Esophagus squamous epithelium (tissue), 5 donors: ENCODE results near the gene GAMT. TPM values are rescaled to one million over a fixed set of nuclear protein-coding genes. Genes with fewer than 3 reads are reported as not detected.

ENCODE experiments used
- DNase-seq: peaks from one replicate; lab custom pipeline; 2025; lab: John Stamatoyannopoulos, UW
- H3K27ac ChIP-seq, 4 donors: fragments of 200-600 bp; sonication (generic); one replicate each; pipeline ENCODE4 v1.5.1; 2016 to 2019; ENCODE audit warnings: mild to moderate bottlenecking in 1 of 4
- H3K27me3 ChIP-seq, 4 donors: fragments of 200-600 bp; sonication (generic); 1 replicate in 3 of 4; 2 replicates in 1 of 4; pipeline versions ENCODE4 v1.5.1 to v1.6.0; 2017 to 2021; ENCODE audit warnings: antibody characterized with exemption in 1 of 4
- H3K36me3 ChIP-seq, 3 donors: fragments of 200-600 bp; sonication (generic); one replicate each; pipeline ENCODE4 v1.5.1; 2016 to 2019
- H3K4me1 ChIP-seq, 3 donors: fragments of 200-600 bp; sonication (generic); one replicate each; pipeline ENCODE4 v1.5.1; 2017 to 2019
- H3K4me3 ChIP-seq, 4 donors: fragments of 200-600 bp; sonication (generic); 1 replicate in 3 of 4; 2 replicates in 1 of 4; pipeline ENCODE4 v1.5.1; 2016 to 2019; ENCODE audit warnings: mild to moderate bottlenecking in 2 of 4, moderate library complexity in 1 of 4
- H3K9me3 ChIP-seq, 3 donors: fragments of 200-600 bp; sonication (generic); one replicate each; pipeline ENCODE4 v1.5.1; 2016 to 2019
- CTCF ChIP-seq, 6 experiments: fragments of 450-650 bp in 4 of 6; fragments of 200-600 bp in 2 of 6; sonication (generic) in 2 of 6; IDR thresholded peaks; one replicate each; pipeline ENCODE4 v1.5.1; 2016 to 2019; ENCODE audit warnings: antibody characterized with exemption in 6 of 6, mild to moderate bottlenecking in 4 of 6, moderate library complexity in 4 of 6
- POLR2A ChIP-seq, 4 donors: fragments of 450-650 bp; IDR thresholded peaks; one replicate each; pipeline ENCODE4 v1.6.1; 2017; ENCODE audit warnings: antibody characterized with exemption in 4 of 4, mild to moderate bottlenecking in 4 of 4, moderate library complexity in 3 of 4
- WGBS, 2 donors: methylation state at CpG; one replicate each; pipeline ENCODE4 v1.1.5; 2018; 5-methylcytosine and 5-hydroxymethylcytosine counted together
- intact Hi-C: fragments of 100-400 bp; cut with DNase I; formaldehyde crosslinking; loops from one replicate; pipeline ENCODE4 v1.15.0; 2022
- total RNA-seq, 4 donors: library from RNA; depleted of rRNA; stranded (reverse); fragments of >200 nt; gene quantifications; one replicate each; pipeline ENCODE4 v1.1.0, GENCODE V29; 2016
- donor health status: DM: yes; HTN: yes; CAD: no.

Gene GAMT
- total RNA-seq, 4 donors from 2014 or later, result 2.4 to 40.0 (median 13.1) TPM

- no peak for DNase-seq
- peaks cover 10 to 36% (median 15%) of the 10 kb centered on the region in 3 donors for H3K36me3 ChIP-seq
- intact Hi-C loops, result no loop called here
- no peaks in the 10 kb centered on the region for H3K27me3 ChIP-seq
- H3K4me1 ChIP-seq, result peaks cover 33 to 55% (median 35%) of the 10 kb centered on the region in 3 donors
- TF ChIP-seq POLR2A (IDR thresholded peaks at IDR 0.05), result no peak
- TF ChIP-seq CTCF (IDR thresholded peaks at IDR 0.05), result no peak
- H3K27ac ChIP-seq, result peak overlapping the region; percentile 86 to 94 (median 92)
- no peaks in the 10 kb centered on the region for H3K9me3 ChIP-seq
- H3K4me3 ChIP-seq, result peak overlapping the region; percentile 77 to 93 (median 80)
- WGBS, 2 donors, result 30 to 33% methylated on average over 15 to 17 of the region's 17 CpGs
Measured at GRCh38 chr19:1384478-1385110, 16.7 kb downstream of the GAMT start.

GRCh38 chr19:1384085-1384462, 17.3 kb downstream of the GAMT start:
- peaks cover 33 to 55% (median 35%) of the 10 kb centered on the region in 3 donors for H3K4me1 ChIP-seq
- H3K4me3 ChIP-seq, result peak overlapping the region; percentile 77 to 93 (median 80)
- peaks cover 5 to 31% (median 10%) of the 10 kb centered on the region in 3 donors for H3K36me3 ChIP-seq
- intact Hi-C loops, result no loop called here
- WGBS, 2 donors, result 8 to 10% methylated on average over 2 to 4 of the region's 23 CpGs
- DNase-seq, result no peak
- H3K27ac ChIP-seq, result peak overlapping the region; percentile 86 to 94 (median 92)
- no peaks in the 10 kb centered on the region for H3K27me3 ChIP-seq
- H3K9me3 ChIP-seq, result no peaks in the 10 kb centered on the region
- no peak for TF ChIP-seq CTCF (IDR thresholded peaks at IDR 0.05)
- no peak for TF ChIP-seq POLR2A (IDR thresholded peaks at IDR 0.05)

- peak within 1 kb of the TSS; percentile 77 to 93 (median 80) for H3K4me3 ChIP-seq
- 0% methylated on average over 7 to 10 of the region's 90 CpGs for WGBS, 2 donors
- peaks cover 33 to 55% (median 35%) of the 10 kb centered on the region in 3 donors for H3K4me1 ChIP-seq
- no peaks in the 10 kb centered on the region for H3K9me3 ChIP-seq
- peak; percentile 53 for DNase-seq
- H3K27ac ChIP-seq, result peak within 1 kb of the TSS; percentile 86 to 94 (median 92)
- TF ChIP-seq POLR2A (IDR thresholded peaks at IDR 0.05) (peak in 3 of 4 donors; percentile 39 to 75 (median 63)), CTCF (IDR thresholded peaks at IDR 0.05) (peak in 4 of 6 experiments; percentile 25 to 60 (median 48))
- peaks cover under 1 to 25% (median 6%) of the 10 kb centered on the region in 3 donors for H3K36me3 ChIP-seq
- intact Hi-C loops, result no loop called here
- H3K27me3 ChIP-seq, result no peaks in the 10 kb centered on the region
Measured at GRCh38 chr19:1383312-1384084, 17.8 kb downstream of the GAMT start, which contains the start of gene NDUFS7. TSS of gene NDUFS7 (plus strand) at chr19:1383907. CDS start at chr19:1383927, 20 bp downstream.

- Histone ChIP-seq H3K4me3 (peak overlapping the region in 3 of 4 donors; percentile 77 to 93 (median 79)), H3K9me3 (no peaks in the 10 kb centered on the region), H3K27ac (peak overlapping the region in 2 of 4 donors; percentile 91 to 93), H3K36me3 (peaks cover 0 to 22% (median 1%) of the 10 kb centered on the region in 3 donors), H3K27me3 (no peaks in the 10 kb centered on the region), H3K4me1 (peaks cover 33 to 50% (median 35%) of the 10 kb centered on the region in 3 donors)
- WGBS, 2 donors, result 12 to 62% methylated on average over 2 to 9 of the region's 9 CpGs
- TF ChIP-seq POLR2A (IDR thresholded peaks at IDR 0.05), result no peak
- intact Hi-C loops, result no loop called here
- DNase-seq, result no peak
Measured at GRCh38 chr19:1383017-1383311, 18.4 kb downstream of the GAMT start.

GRCh38 chr19:1382250-1382649, 19.1 kb downstream of the GAMT start:
- peaks cover 0 to 24% (median 2%) of the 10 kb centered on the region in 3 donors for H3K36me3 ChIP-seq
- 59 to 69% methylated on average over 1 to 3 of the region's 3 CpGs for WGBS, 2 donors
- intact Hi-C loops, result no loop called here
- H3K27ac ChIP-seq, result no peak overlapping the region
- no peak overlapping the region for H3K4me3 ChIP-seq
- no peaks in the 10 kb centered on the region for H3K27me3 ChIP-seq
- H3K4me1 ChIP-seq, result peaks cover 30 to 43% (median 32%) of the 10 kb centered on the region in 3 donors
- TF ChIP-seq CTCF (IDR thresholded peaks at IDR 0.05), result no peak
- TF ChIP-seq POLR2A (IDR thresholded peaks at IDR 0.05), result no peak
- H3K9me3 ChIP-seq, result no peaks in the 10 kb centered on the region
- no peak for DNase-seq
